Right lung (tissue), 5 donors: Measurements from ENCODE around the gene CYTH3. TPM values are rescaled to one million over a fixed set of nuclear protein-coding genes. Genes with fewer than 3 reads are reported as not detected.
"Not testable (repeated sequence)": the region's sequence is repeated elsewhere in the genome, so short reads cannot be mapped to it uniquely, and the experiment has no call there.

Experiments used
- DNase-seq, 2 donors: peaks; one replicate each; pipeline ENCODE4 v3.0.0-alpha.2; 2013
- polyA plus RNA-seq, 5 donors: library from polyadenylated mRNA; unstranded; fragments of 120-200 nt; gene quantifications; one replicate each; pipeline versions ENCODE4 v1.2.1 to v1.2.3, GENCODE V29; 2013; ENCODE audit warnings: inconsistent platforms in 1 of 5, low replicate concordance in 1 of 5; ENCODE audit not compliant: insufficient read length in 5 of 5, insufficient read depth in 1 of 5

The CYTH3 gene
- polyA plus RNA-seq, 5 donors: 20.3 to 28.5 (median 27.5) TPM

GRCh38 chr7:6154542-6155404 lies 117.7 kb downstream of the CYTH3 start:
- DNase-seq: no peak

- no peak for DNase-seq
These were observed 118.5 kb downstream of the CYTH3 start for GRCh38 chr7:6153646-6154541.

DNA sequence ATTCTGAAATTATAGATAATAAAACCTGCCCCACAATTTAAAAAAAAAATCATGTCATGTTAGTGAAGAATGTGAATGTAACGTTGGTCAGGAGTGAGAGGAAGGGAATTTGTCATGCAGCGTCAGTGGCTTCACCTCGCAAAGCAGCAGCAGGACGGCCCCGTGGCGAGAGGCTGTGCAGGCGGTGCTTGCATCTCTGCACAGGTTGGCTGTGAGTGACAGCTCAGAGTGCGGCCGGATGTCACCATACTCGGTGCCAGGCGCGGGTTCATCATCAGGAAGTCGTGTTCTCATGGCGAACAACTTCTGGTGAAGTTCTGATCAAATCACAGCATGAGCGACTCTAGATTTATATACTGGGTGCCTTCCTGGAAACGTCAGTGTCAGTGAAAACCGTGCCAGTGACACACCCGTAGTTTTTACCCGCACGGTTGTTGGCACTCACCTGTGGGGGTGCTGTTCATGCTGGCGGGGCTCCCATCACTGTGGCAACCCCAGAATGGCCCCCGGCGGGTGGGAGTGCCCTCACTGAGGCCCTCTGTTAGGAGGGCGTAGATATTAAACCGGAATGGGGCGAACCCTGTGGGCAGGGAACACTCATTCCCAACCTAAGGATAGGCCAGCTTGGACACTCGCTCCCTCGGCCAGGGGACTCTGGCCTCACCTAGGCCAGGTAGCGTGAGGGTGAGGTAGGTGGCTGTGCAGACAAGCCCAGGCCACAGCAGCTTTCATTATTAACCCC lies 120.3 kb downstream of the CYTH3 start:
- DNase-seq: no peak

- DNase-seq: not testable (repeated sequence)
These were observed 120.9 kb downstream of the CYTH3 start for GRCh38 chr7:6151527-6151926.

DNA sequence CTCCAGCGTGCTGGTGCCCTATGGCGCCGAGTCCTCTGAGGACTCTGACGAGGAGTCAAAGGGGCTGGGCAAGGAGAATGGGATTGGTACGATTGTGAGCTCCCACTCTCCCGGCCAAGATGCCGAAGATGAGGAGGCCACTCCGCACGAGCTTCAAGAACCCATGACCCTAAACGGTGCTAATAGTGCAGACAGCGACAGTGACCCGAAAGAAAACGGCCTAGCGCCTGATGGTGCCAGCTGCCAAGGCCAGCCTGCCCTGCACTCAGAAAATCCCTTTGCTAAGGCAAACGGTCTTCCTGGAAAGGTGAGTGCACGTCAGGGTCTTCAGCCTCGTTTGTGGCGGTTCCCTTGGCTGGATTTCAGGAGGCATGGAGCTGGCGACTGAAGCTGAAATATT lies 122.4 kb downstream of the CYTH3 start:
- no peak for DNase-seq

DNA sequence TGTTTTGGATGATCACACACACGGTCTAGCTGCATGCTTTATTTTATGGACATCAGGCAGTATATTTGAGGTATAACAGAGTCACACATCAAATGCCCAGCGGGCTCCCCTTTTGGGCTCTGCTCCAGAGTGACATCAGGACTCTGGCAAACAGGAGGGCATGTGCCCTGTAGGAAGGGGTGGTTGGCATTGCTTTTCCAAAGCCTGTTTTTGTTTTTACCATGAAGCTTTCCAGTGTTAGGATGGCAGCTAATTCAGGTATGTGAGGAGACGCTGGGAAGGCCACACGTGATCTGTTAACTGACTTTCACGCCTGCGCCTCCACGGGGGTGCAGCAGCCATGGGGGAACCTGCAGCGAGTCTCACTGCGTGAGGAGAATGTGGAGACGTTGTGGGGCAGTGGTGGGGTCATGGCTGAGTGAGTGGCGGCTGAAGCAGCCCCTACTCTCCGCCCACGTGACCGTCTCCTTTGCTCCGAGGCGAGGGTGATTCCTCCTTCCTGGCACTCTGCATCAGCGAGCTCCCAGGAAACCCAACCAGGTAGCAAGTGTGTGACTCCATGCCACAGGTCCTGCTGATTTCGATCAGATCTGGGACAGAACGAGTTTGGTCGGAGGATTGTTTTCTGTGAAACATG lies 123.6 kb downstream of the CYTH3 start:
- DNase-seq: no peak

- DNase-seq: no peak
These were observed 124.8 kb downstream of the CYTH3 start for GRCh38 chr7:6147627-6148026.

DNA sequence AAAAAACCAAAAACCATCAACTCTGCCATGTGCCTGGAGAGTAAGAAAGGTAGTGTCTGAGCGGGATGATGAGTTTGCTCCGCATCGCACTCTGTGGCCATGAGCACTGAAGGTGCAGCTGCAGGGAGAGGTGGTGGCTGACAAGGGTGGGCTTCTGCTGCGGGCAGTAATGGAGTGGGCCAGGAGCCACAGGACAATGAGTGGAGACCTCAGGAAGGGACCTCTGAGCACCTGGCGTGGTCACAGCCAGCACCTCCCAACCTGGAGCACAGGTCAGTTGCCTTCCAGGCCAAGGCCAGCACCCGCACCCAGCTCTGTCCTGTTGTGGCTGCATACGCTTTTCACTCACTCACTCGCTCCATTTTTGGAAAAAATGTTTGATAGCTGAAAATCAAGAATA lies 125.8 kb downstream of the CYTH3 start:
- DNase-seq: no peak

DNA sequence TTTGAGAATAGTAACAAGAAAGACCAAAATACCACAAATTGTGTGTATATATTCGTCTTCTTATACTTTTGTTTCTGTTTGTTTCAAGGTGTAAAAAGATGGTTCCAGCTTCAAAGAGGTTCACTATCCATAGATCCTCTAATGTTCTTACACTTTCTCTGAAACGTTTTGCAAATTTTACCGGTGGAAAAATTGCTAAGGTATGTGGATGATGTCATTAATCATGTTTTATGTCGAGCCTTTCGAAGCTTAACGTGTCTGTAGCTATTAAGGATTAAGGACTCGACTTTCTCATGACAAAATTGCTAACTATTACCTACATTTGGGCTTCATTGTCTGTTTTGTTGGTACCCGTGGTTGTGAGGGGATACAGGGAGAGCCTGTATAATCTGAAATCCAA lies 128.4 kb downstream of the CYTH3 start:
- no peak for DNase-seq

- no peak for DNase-seq
These were observed 129.5 kb downstream of the CYTH3 start for GRCh38 chr7:6142871-6143380.

GRCh38 chr7:6139189-6139996 lies 133.0 kb downstream of the CYTH3 start:
- DNase-seq: no peak

DNA sequence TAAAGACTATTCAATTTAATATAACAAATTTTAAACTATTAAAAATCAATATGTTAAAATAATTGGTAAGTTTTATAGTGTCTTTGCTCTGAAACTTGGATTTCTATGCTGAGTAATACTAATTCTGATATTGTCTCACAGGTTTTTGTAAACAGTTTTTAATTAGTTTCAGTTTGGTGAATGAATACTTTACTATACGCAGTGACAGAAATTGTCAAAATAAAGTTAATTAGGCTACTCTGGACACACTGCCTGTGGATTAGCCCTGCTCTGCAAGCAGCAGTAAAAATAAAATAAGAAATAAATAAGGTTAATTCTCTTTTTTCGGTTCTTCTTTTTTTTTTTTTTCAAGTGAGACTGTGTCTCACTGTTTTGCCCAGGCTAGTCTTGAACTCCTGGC lies 135.9 kb downstream of the CYTH3 start:
- no peak for DNase-seq

- DNase-seq: no peak
These were observed 139.2 kb downstream of the CYTH3 start for GRCh38 chr7:6133249-6133648.

DNA sequence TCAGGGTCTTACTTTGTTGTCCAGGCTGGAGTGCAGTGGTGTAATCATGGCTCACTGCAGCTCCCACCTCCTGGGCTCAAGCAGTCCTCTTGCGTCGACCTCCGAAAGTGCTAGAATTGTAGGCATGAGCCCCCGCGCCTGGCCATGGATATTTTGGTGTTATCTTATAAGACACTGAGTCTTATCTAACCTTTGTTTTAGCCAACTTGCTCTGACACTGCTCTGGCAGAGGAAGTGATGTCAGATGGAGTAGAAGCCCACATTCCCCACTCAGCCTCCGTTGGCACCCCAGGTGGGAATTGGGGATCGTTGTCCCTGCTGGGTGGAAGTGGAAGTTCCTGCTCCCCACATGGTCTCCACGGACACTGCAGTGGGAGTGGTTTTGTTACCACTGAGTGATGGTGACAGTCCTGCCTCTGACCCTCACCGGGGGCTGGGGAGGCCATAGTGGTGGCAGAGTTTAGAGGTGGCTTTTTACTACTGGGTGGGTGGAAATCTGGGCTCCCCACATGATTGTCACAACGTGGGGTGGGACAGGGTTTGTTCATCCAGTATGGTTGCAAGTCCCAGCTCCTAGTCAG lies 142.3 kb downstream of the CYTH3 start:
- no peak for DNase-seq

GRCh38 chr7:6128205-6128604 lies 144.2 kb downstream of the CYTH3 start:
- no peak for DNase-seq

GRCh38 chr7:6127110-6127490 lies 145.3 kb downstream of the CYTH3 start:
- DNase-seq: no peak

DNA sequence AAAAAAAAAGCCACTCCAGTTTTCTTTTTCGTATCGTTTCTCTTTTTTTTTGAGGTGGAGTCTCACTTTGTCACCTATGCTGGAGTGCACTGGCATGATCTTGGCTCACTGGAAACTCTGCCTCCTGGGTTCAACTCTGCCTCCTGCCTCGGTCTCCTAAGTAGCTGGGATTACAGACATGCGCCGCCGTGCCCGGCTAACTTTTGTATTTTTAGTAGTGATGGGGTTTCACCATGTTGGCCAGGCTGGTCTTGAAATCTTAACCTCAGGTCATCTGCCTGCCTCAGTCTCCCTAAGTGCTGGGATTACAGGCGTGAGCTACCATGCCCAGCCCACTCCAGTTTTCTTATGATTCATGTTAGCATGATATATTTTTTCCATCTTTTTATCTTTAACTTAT lies 148.6 kb downstream of the CYTH3 start:
- DNase-seq: no peak

GRCh38 chr7:6121141-6121540 lies 151.3 kb downstream of the CYTH3 start:
- no peak for DNase-seq

GRCh38 chr7:6117533-6117932 lies 154.9 kb downstream of the CYTH3 start:
- DNase-seq: no peak

GRCh38 chr7:6116211-6116610 lies 156.2 kb downstream of the CYTH3 start:
- no peak for DNase-seq
